ENCODE results near the gene GALNT18.

DNA sequence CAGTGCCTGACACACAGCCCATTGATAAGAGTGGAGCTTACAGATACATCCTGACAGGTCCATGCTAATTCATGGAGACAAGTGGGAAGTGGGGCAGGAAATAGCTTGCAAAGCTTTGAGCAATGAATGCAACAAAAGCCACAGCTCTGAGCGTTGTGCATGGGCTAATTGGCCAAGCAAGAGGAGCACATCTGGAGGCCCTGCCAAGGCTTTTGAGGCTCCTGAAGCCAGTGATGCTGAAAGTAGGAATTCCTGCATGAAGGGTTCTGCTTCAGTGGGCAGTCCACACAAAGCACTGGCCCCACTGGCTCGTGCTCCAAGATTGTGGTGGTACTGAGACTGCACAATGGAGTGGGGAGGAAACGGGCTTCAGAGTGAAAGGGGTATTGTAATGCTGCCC is 164.9 kb downstream of the GALNT18 start:
- TF ChIP-seq, protein P1, sequence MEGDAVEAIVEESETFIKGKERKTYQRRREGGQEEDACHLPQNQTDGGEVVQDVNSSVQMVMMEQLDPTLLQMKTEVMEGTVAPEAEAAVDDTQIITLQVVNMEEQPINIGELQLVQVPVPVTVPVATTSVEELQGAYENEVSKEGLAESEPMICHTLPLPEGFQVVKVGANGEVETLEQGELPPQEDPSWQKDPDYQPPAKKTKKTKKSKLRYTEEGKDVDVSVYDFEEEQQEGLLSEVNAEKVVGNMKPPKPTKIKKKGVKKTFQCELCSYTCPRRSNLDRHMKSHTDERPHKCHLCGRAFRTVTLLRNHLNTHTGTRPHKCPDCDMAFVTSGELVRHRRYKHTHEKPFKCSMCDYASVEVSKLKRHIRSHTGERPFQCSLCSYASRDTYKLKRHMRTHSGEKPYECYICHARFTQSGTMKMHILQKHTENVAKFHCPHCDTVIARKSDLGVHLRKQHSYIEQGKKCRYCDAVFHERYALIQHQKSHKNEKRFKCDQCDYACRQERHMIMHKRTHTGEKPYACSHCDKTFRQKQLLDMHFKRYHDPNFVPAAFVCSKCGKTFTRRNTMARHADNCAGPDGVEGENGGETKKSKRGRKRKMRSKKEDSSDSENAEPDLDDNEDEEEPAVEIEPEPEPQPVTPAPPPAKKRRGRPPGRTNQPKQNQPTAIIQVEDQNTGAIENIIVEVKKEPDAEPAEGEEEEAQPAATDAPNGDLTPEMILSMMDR (IDR thresholded peaks at IDR 0.05) = no peak
- no peak for TF ChIP-seq POLR2A (IDR thresholded peaks at IDR 0.05)

All from ovary (tissue), 3 donors.